Skeletal muscle satellite cell (primary cell): ENCODE measurements around the gene GTF3C4.
"Not testable (repeated sequence)": the region's sequence is repeated elsewhere in the genome, so short reads cannot be mapped to it uniquely, and the experiment has no call there.

ENCODE experiments used
- H3K27me3 ChIP-seq: 2 replicates; pipeline ENCODE4 v1.7.0; 2013; ENCODE audit warnings: low read length; ENCODE audit not compliant: control insufficient read depth, insufficient read depth
- H3K36me3 ChIP-seq: 2 replicates; pipeline ENCODE4 v1.7.0; 2013; ENCODE audit warnings: mild to moderate bottlenecking, control low read depth, low read length; ENCODE audit not compliant: insufficient read depth
- H3K4me1 ChIP-seq: 2 replicates; pipeline ENCODE4 v1.7.0; 2013; ENCODE audit warnings: low read length; ENCODE audit not compliant: control insufficient read depth, insufficient read depth
- H3K4me2 ChIP-seq: 2 replicates; pipeline ENCODE4 v1.7.0; 2013; ENCODE audit warnings: mild to moderate bottlenecking, low read length
- H3K4me3 ChIP-seq: 2 replicates; pipeline ENCODE4 v1.7.0; 2013; ENCODE audit warnings: low read length
- H3K9ac ChIP-seq: 2 replicates; pipeline ENCODE4 v1.7.0; 2013; ENCODE audit warnings: mild to moderate bottlenecking, low read depth, low read length, moderate library complexity
- H3K9me3 ChIP-seq: replicated peaks from 2 replicates; pipeline ENCODE4 v1.7.0; 2013; ENCODE audit warnings: mild to moderate bottlenecking, control low read depth, low read length

Gene GTF3C4

DNA sequence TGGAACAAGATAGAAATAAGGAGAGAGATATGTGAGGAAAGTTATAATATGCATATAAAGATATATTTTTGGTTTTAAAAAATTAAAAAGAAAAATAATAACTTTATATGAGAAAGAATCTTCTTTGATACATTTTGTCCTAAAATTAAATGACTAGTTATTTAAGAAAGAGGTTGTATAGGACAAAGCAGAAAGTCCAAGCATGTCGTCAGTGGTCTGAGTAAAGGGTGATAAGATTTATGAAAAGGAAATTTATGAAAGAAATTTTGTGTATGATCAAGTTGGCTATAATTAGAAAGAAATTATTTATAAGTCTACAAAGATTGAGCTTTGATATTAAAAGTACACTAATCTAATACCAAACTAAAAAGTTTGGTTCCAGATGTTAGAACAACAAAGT lies 32.0 kb downstream of the GTF3C4 start:
- Histone ChIP-seq H3K4me1 (no peaks in the 10 kb centered on the region), H3K27me3 (peaks cover 7% of the 10 kb centered on the region)

DNA sequence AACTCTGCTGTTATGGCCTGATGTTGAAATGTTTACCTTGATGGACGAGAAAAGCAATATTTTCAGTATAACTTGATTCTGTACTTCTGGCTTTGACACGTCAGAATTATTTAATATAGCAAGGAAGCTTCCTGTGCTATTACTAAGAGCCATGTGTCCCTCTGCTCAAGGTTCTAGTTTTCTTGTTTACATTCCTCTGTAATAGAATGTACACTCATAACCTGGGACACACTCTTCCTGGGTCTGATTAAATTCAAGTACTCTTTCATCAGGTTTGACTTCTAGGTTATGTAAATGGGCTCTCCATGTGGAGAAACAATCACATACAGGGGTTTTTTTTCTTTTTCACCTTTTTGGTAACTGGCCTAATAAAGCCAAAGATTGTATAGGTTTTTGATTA lies 33.1 kb downstream of the GTF3C4 start:
- H3K9me3 ChIP-seq = peaks cover under 1% of the 10 kb centered on the region
- no peak overlapping the region for H3K9ac ChIP-seq
- no peak overlapping the region for H3K4me3 ChIP-seq
- H3K36me3 ChIP-seq = no peaks in the 10 kb centered on the region
- H3K4me2 ChIP-seq = no peak overlapping the region
- no peaks in the 10 kb centered on the region for H3K4me1 ChIP-seq
- peaks cover 7% of the 10 kb centered on the region for H3K27me3 ChIP-seq

More for the DNA sequence above, 32.0 kb downstream of the GTF3C4 start:
- no peaks in the 10 kb centered on the region for H3K36me3 ChIP-seq
- H3K9me3 ChIP-seq = peaks cover 10% of the 10 kb centered on the region
- H3K4me3 ChIP-seq = no peak overlapping the region
- no peak overlapping the region for H3K4me2 ChIP-seq
- H3K9ac ChIP-seq = no peak overlapping the region

DNA sequence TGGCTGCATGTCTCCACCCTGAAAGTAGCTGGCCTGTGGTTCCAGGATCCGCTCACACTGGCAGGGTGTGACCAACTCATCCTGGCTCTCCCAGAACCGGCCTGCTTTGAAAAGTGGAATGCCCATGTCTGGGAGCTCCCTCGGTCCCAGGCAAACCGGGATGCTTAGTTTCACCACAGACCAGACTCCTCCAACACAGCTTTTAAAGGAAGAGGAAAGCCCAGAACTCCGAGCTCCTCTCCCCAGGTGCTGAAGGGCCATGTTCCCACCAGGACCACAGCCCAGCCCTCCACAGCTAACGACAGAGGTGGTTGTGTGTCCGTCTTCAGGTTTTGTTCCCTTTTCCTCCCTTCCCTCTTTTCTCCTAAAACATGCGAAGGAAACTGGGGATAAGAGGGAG lies 38.0 kb downstream of the GTF3C4 start:
- Histone ChIP-seq H3K4me1 (no peaks in the 10 kb centered on the region), H3K9ac (no peak overlapping the region), H3K4me3 (no peak overlapping the region), H3K36me3 (no peaks in the 10 kb centered on the region), H3K4me2 (no peak overlapping the region), H3K9me3 (no peaks in the 10 kb centered on the region), H3K27me3 (peaks cover 21% of the 10 kb centered on the region)

DNA sequence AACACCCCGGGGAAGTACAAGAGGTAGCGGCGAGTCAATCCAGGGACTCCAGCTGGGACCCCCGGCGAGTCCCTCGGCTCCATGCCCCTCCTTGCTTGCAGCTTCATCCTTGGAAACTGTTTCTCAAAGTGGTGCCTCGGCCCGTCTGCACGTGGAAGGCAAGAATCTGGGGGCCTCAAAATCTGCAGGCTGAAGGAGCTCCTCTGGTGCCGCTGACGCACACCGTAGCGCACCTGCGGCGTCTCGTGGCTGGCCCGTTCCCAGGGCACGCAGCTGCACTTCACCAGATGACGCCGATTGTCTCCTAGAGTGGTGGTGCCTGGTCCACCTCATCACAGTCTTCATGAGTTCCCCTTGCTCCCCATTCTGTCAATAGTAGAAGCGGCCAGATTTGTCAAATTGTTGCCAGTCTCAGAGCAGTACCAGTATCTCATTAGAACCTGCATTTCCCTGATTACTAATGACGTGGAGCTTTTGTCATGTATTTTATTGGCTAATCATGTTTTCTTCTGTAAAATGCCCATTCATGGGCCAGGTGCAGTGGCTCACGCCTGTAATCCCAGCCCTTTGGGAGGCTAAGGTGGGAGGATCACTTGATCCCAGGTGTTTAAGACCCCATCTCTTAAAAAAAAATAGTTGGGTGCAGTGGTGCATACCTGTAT lies 38.6 kb downstream of the GTF3C4 start:
- no peaks in the 10 kb centered on the region for H3K9me3 ChIP-seq
- H3K9ac ChIP-seq = no peak overlapping the region
- H3K4me3 ChIP-seq = no peak overlapping the region
- no peaks in the 10 kb centered on the region for H3K4me1 ChIP-seq
- no peak overlapping the region for H3K4me2 ChIP-seq
- peaks cover 24% of the 10 kb centered on the region for H3K27me3 ChIP-seq
- no peaks in the 10 kb centered on the region for H3K36me3 ChIP-seq

- Histone ChIP-seq H3K4me1 (no peaks in the 10 kb centered on the region), H3K27me3 (peaks cover 24% of the 10 kb centered on the region), H3K4me3 (no peak overlapping the region), H3K9me3 (no peaks in the 10 kb centered on the region), H3K9ac (no peak overlapping the region), H3K36me3 (no peaks in the 10 kb centered on the region), H3K4me2 (no peak overlapping the region)
These were observed 40.1 kb downstream of the GTF3C4 start for GRCh38 chr9:132710333-132710732.

DNA sequence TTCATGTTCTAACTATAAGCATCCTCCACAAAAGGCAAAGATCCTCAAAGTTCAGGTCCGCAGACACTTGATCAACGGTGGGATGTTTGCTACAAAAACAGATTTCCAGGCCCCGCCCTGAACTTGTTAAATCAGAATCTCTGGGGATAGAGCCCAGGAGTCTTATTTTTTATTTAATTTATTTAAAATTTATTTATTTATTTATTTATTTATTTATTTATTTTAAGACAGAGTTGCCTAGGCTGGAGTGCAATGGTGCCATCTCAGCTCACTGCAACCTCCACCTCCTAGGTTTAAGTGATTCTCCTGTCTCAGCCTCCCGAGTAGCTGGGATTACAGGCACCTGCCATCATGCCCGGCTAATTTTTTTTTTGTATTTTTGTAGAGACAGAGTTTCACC lies 40.9 kb downstream of the GTF3C4 start:
- not testable (repeated sequence) for H3K4me3 ChIP-seq, H3K36me3 ChIP-seq, H3K4me2 ChIP-seq, H3K4me1 ChIP-seq, H3K9ac ChIP-seq, H3K9me3 ChIP-seq
- peaks cover 20% of the 10 kb centered on the region for H3K27me3 ChIP-seq

DNA sequence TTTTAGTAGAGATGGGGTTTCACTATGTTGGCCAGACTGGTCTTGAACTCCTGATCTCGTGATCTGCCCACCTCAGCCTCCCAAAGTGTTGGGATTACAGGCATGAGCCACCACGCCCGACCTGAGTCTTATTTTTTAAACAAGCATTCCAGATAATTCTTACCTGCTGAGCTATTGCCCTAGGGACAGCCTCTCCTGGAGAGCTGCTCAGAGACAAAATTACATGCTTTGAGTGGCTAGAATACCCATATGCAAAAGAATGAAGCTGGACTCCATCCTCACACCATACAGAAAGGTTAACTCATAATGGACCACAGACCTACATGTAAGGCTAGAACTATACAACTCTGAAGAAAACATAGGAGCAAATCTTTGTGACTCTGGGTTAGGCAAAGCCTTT lies 41.6 kb downstream of the GTF3C4 start:
- no peak overlapping the region for H3K9ac ChIP-seq
- H3K9me3 ChIP-seq = no peaks in the 10 kb centered on the region
- no peaks in the 10 kb centered on the region for H3K36me3 ChIP-seq
- H3K4me2 ChIP-seq = no peak overlapping the region
- peaks cover 17% of the 10 kb centered on the region for H3K27me3 ChIP-seq
- no peaks in the 10 kb centered on the region for H3K4me1 ChIP-seq
- no peak overlapping the region for H3K4me3 ChIP-seq

DNA sequence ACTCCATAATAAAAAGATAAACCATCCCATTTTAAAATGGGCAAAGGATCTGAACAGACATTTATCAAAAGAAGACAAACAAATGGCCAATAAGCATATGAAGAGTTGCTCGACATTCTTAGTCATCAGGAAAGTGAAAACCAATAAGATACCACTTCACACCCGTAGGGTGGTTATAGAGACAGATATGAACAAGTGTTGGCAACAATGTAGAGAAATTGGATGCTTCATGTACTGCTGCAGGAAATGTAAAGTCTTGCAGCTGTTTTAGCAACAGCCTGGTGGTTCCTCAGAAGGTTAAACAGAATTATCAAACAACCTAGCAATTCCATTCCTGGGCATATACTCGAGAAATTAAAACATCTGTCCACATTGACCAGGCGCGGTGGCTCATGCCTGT lies 42.5 kb downstream of the GTF3C4 start:
- Histone ChIP-seq H3K4me3 (no peak overlapping the region), H3K4me1 (no peaks in the 10 kb centered on the region)

GRCh38 chr9:132716007-132716406 lies 45.7 kb downstream of the GTF3C4 start:
- Histone ChIP-seq H3K4me2 (no peak overlapping the region), H3K9ac (no peak overlapping the region), H3K36me3 (no peaks in the 10 kb centered on the region), H3K27me3 (peaks cover 26% of the 10 kb centered on the region), H3K4me3 (no peak overlapping the region), H3K4me1 (no peaks in the 10 kb centered on the region), H3K9me3 (no peaks in the 10 kb centered on the region)

More for the DNA sequence above, 42.5 kb downstream of the GTF3C4 start:
- Histone ChIP-seq H3K4me2 (no peak overlapping the region), H3K9me3 (no peaks in the 10 kb centered on the region), H3K9ac (no peak overlapping the region), H3K27me3 (peaks cover 26% of the 10 kb centered on the region), H3K36me3 (no peaks in the 10 kb centered on the region)

GRCh38 chr9:132717326-132717945 lies 47.2 kb downstream of the GTF3C4 start:
- H3K36me3 ChIP-seq = no peaks in the 10 kb centered on the region
- H3K9me3 ChIP-seq = no peaks in the 10 kb centered on the region
- H3K4me1 ChIP-seq = no peaks in the 10 kb centered on the region
- H3K4me3 ChIP-seq = no peak overlapping the region
- H3K4me2 ChIP-seq = no peak overlapping the region
- H3K27me3 ChIP-seq = peaks cover 35% of the 10 kb centered on the region
- H3K9ac ChIP-seq = no peak overlapping the region

GRCh38 chr9:132718381-132718928 lies 48.2 kb downstream of the GTF3C4 start:
- H3K9ac ChIP-seq = not testable (repeated sequence)

DNA sequence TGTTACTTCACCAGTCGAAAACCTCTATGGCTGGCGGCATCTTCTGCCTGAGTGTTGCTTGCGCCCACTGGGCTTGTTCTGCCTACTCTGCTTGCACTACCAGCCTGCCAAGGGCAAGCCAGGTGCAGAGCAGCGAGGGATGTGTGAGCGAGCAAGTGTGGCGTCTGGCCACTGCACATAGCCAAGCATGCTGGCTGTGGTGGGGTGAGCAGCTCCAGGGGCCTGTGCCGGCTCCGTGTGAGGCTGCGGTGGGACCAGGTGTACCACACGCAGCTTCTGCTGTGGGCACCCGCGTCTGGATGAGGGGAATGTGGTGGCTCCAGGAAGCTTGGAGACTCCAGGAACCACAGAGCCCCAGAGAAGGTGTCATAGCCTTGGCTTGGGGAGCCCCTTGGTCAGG lies 51.4 kb downstream of the GTF3C4 start:
- no peak overlapping the region for H3K9ac ChIP-seq
- H3K9me3 ChIP-seq = no peaks in the 10 kb centered on the region
- H3K27me3 ChIP-seq = peaks cover 47% of the 10 kb centered on the region
- no peak overlapping the region for H3K4me3 ChIP-seq
- no peak overlapping the region for H3K4me2 ChIP-seq
- H3K36me3 ChIP-seq = no peaks in the 10 kb centered on the region
- H3K4me1 ChIP-seq = no peaks in the 10 kb centered on the region

More at GRCh38 chr9:132718381-132718928, 48.2 kb downstream of the GTF3C4 start:
- not testable (repeated sequence) for H3K4me1 ChIP-seq, H3K9me3 ChIP-seq, H3K4me2 ChIP-seq, H3K36me3 ChIP-seq, H3K4me3 ChIP-seq
- peaks cover 36% of the 10 kb centered on the region for H3K27me3 ChIP-seq
